Activated T-helper 1 cell treated with anti-CD3 and anti-CD28 coated beads, Interleukin-2, amount 50 U/mL, for 16 hours (primary cell): ENCODE data around the gene S1PR5.
"Not testable (repeated sequence)": the region's sequence is repeated elsewhere in the genome, so short reads cannot be mapped to it uniquely, and the experiment has no call there.

Experiments
- DNase-seq, 2 donors: peaks; one replicate each; pipeline ENCODE4 v3.0.0-alpha.2; 2020; ENCODE audit warnings: low read depth in 1 of 2, low spot score in 1 of 2

Gene S1PR5

GRCh38 chr19:10517361-10517759 is at the start of gene S1PR5:
Gene S1PR5, minus strand, starts transcription at chr19:10517447. Its CDS starts 2,436 bp downstream, at chr19:10515011.
- DNase-seq, result no peak

GRCh38 chr19:10566658-10567410 is 49.6 kb upstream of the S1PR5 start:
- no peak for DNase-seq

- no peak for DNase-seq
Measured at GRCh38 chr19:10566408-10566657, 49.1 kb upstream of the S1PR5 start.

- DNase-seq, result peak; percentile 97 to 98
Measured at GRCh38 chr19:10565567-10566407, 48.5 kb upstream of the S1PR5 start, which contains the start of gene KRI1. Gene KRI1, minus strand, starts transcription at chr19:10566010. Its CDS starts 11 bp downstream, at chr19:10565999.

GRCh38 chr19:10565028-10565566 is 47.9 kb upstream of the S1PR5 start:
- peak; percentile 22 to 40 for DNase-seq

GRCh38 chr19:10562609-10563008 is 45.4 kb upstream of the S1PR5 start:
- no peak for DNase-seq

GRCh38 chr19:10560154-10560553 is 42.9 kb upstream of the S1PR5 start:
- DNase-seq, result no peak

GRCh38 chr19:10557603-10558197 is 40.5 kb upstream of the S1PR5 start:
- DNase-seq, result no peak

- DNase-seq, result no peak
Measured at GRCh38 chr19:10555610-10555973, 38.3 kb upstream of the S1PR5 start.

- no peak for DNase-seq
Measured at GRCh38 chr19:10554760-10555609, 37.7 kb upstream of the S1PR5 start.

GRCh38 chr19:10553943-10554381 is 36.7 kb upstream of the S1PR5 start:
- no peak for DNase-seq

GRCh38 chr19:10553087-10553667 is 35.9 kb upstream of the S1PR5 start:
- DNase-seq, result no peak

- no peak for DNase-seq
Measured at GRCh38 chr19:10552510-10553053, 35.3 kb upstream of the S1PR5 start.

- no peak for DNase-seq
Measured at GRCh38 chr19:10551698-10552301, 34.6 kb upstream of the S1PR5 start.

GRCh38 chr19:10551006-10551405 is 33.8 kb upstream of the S1PR5 start:
- DNase-seq, result not testable (repeated sequence)

- no peak for DNase-seq
Measured at GRCh38 chr19:10550336-10550735, 33.1 kb upstream of the S1PR5 start.

GRCh38 chr19:10549733-10550132 is 32.5 kb upstream of the S1PR5 start:
- no peak for DNase-seq

GRCh38 chr19:10548746-10549276 is 31.6 kb upstream of the S1PR5 start:
- DNase-seq, result no peak

- no peak for DNase-seq
Measured at GRCh38 chr19:10546817-10547216, 29.6 kb upstream of the S1PR5 start.
